Peyer's patch (tissue), 4 donors: ENCODE measurements around the gene PACSIN1.

ENCODE experiments used
- POLR2A ChIP-seq, 2 donors: fragments of 450-650 bp; IDR thresholded peaks; one replicate each; pipeline ENCODE4 v1.5.1; 2017; ENCODE audit warnings: antibody characterized with exemption in 2 of 2, mild to moderate bottlenecking in 2 of 2, moderate library complexity in 2 of 2
- TF ChIP-seq, protein P1 (sequence below), 6 experiments: fragments of 450-650 bp in 4 of 6; fragments of 200-600 bp in 2 of 6; sonication (generic) in 1 of 6; IDR thresholded peaks; one replicate each; pipeline ENCODE4 v1.5.1; 2017 to 2019; ENCODE audit warnings: antibody characterized with exemption in 6 of 6, mild to moderate bottlenecking in 3 of 6, moderate library complexity in 1 of 6

DNA sequence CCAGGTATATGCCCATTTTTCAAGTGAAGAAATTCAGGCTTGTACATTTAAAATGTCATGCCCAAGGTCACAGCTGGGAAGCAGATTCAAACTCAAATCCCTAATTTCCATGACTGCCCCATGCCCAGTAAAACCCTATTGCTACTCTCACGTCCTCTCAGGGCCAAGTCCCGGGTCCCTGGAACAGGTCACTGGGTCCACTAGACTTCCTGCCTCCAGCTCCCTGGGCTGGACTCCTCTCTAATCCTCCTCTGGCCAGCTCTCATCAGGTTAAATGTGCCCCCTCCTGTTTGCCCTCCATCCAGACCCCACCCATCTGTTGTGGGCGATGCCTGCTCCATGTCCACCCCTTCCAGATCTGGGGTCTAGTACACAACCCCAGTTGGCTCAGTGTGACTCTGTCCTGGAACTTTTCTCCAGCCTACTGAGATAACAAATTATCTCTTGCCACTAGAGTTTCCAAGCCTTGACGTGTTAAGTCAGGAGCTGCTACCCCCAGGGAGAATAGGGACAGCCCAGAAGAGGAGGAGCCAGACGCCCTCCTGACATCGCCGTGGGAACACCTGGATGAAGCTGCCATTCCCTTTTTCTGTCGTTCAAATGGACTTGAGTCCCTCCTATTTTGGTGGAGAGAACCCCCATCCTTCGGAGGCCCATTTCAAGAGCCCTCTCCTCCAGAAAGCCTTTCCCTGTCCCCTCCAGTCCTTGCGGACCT lies 93.9 kb downstream of the PACSIN1 start:
- TF ChIP-seq, protein P1, sequence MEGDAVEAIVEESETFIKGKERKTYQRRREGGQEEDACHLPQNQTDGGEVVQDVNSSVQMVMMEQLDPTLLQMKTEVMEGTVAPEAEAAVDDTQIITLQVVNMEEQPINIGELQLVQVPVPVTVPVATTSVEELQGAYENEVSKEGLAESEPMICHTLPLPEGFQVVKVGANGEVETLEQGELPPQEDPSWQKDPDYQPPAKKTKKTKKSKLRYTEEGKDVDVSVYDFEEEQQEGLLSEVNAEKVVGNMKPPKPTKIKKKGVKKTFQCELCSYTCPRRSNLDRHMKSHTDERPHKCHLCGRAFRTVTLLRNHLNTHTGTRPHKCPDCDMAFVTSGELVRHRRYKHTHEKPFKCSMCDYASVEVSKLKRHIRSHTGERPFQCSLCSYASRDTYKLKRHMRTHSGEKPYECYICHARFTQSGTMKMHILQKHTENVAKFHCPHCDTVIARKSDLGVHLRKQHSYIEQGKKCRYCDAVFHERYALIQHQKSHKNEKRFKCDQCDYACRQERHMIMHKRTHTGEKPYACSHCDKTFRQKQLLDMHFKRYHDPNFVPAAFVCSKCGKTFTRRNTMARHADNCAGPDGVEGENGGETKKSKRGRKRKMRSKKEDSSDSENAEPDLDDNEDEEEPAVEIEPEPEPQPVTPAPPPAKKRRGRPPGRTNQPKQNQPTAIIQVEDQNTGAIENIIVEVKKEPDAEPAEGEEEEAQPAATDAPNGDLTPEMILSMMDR (IDR thresholded peaks at IDR 0.05) = no peak
- TF ChIP-seq POLR2A (IDR thresholded peaks at IDR 0.05) = no peak
